ENCODE data around the gene VWDE. TPM values are rescaled to one million over a fixed set of nuclear protein-coding genes. Genes with fewer than 3 reads are reported as not detected.

Gene VWDE
- total and polyA plus RNA-seq, 8 donors, result 0.06 to 19.3 (median 1.4) TPM; not detected in 3

DNA sequence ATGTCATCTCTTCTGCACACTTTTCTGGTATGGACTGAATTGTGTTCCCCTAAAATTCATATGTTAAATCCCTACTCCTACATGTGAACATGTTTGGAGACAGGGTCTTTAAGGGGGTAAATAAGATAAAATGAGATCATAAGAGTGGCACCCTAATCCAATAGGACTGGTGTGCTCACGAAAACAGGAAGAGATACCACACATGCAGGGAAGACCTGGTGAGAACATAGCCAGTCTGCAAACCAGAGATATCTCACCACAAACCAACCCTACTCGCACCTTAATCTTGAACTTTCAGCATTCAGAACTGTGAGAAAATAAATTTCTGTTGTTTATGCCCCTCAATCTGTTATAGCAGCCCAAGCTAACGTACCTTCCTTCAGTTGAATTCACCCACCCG, 51.8 kb downstream of the VWDE start:
- Histone ChIP-seq H3K36me3 (no peaks in the 10 kb centered on the region), H3K27ac (no peak overlapping the region), H3K4me1 (no peaks in the 10 kb centered on the region), H3K9me3 (no peaks in the 10 kb centered on the region), H3K4me3 (no peak overlapping the region), H3K27me3 (no peaks in the 10 kb centered on the region)
- intact Hi-C loops (cut with DNase I; ENCODE audit: low total_unique reads), result no loop called here
- 83 to 88% (median 83%) methylated on average over 4 of the region's 4 CpGs for WGBS, 5 donors
- no peak for TF ChIP-seq CTCF (IDR thresholded peaks at IDR 0.05)
- TF ChIP-seq POLR2AphosphoS5 (IDR thresholded peaks at IDR 0.05), result no peak
- TF ChIP-seq EP300 (IDR thresholded peaks at IDR 0.05), result no peak
- TF ChIP-seq POLR2A (IDR thresholded peaks at IDR 0.05), result no peak
- DNase-seq, result no peak

DNA sequence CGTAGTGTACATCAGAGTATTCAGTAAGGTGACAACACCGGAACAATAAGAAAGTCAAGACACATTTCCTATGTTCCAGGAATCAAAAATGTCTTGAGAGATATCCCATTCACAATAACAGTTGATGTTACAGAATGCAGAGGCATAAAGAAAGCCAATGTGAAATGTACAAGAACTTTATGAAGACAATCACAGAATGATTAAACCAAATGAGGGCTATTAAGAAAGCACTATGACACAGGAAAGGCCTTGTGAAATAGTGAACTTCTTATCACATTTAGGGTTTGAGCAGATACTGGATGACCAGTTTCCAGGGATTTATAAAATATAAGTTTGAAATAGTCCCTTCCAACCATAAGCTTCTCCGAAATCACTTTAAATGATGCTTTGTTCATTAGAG, 52.7 kb downstream of the VWDE start:
- H3K27me3 ChIP-seq, result no peaks in the 10 kb centered on the region
- 94 to 99% (median 97%) methylated on average over 3 of the region's 3 CpGs for WGBS, 5 donors
- H3K4me1 ChIP-seq, result no peaks in the 10 kb centered on the region
- TF ChIP-seq POLR2A (IDR thresholded peaks at IDR 0.05), result no peak
- TF ChIP-seq EP300 (IDR thresholded peaks at IDR 0.05), result no peak
- TF ChIP-seq POLR2AphosphoS5 (IDR thresholded peaks at IDR 0.05), result no peak
- no peaks in the 10 kb centered on the region for H3K36me3 ChIP-seq
- no peak overlapping the region for H3K4me3 ChIP-seq
- no peak for DNase-seq
- no peaks in the 10 kb centered on the region for H3K9me3 ChIP-seq
- no peak overlapping the region for H3K27ac ChIP-seq
- intact Hi-C loops (cut with DNase I; ENCODE audit: low total_unique reads), result no loop called here

DNA sequence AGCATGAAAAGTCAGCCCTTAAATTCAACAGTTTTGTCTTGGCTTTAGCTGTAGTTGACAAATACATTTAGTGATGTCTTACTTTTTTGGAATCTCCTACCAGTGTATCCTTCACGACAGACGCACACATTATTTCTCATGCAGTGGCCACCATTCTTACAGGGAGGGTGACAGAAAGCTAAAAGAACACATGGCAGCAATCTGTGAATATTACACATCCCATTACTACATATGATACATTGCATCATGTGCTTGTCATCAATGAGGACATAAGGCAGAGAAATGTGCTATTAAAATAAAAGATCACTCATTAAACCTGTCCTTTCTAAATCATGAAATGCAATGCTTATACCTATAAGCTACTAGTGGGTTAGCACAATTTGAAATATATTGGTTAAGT, 66.6 kb downstream of the VWDE start:
- Histone ChIP-seq H3K36me3 (no peaks in the 10 kb centered on the region), H3K27ac (no peak overlapping the region), H3K4me1 (no peaks in the 10 kb centered on the region), H3K27me3 (no peaks in the 10 kb centered on the region), H3K9me3 (no peaks in the 10 kb centered on the region), H3K4me3 (no peak overlapping the region)
- intact Hi-C loops (cut with DNase I; ENCODE audit: low total_unique reads), result no loop called here
- TF ChIP-seq CTCF (IDR thresholded peaks at IDR 0.05) (no peak), EP300 (IDR thresholded peaks at IDR 0.05) (no peak), POLR2AphosphoS5 (IDR thresholded peaks at IDR 0.05) (no peak), POLR2A (IDR thresholded peaks at IDR 0.05) (no peak)
- no peak for DNase-seq
- 71 to 94% (median 86%) methylated on average over 2 of the region's 2 CpGs for WGBS, 5 donors

- 67 to 83% (median 77%) methylated on average over 6 of the region's 6 CpGs for WGBS, 5 donors
Measured at GRCh38 chr7:12328888-12329770, 74.5 kb downstream of the VWDE start.

More at GRCh38 chr7:12328888-12329770, 74.5 kb downstream of the VWDE start:
- Histone ChIP-seq H3K36me3 (no peaks in the 10 kb centered on the region), H3K4me1 (no peaks in the 10 kb centered on the region), H3K4me3 (no peak overlapping the region), H3K27me3 (no peaks in the 10 kb centered on the region), H3K27ac (no peak overlapping the region), H3K9me3 (no peaks in the 10 kb centered on the region)
- no peak for TF ChIP-seq EP300 (IDR thresholded peaks at IDR 0.05)
- no peak for TF ChIP-seq POLR2A (IDR thresholded peaks at IDR 0.05)
- no peak for TF ChIP-seq POLR2AphosphoS5 (IDR thresholded peaks at IDR 0.05)
- TF ChIP-seq CTCF (IDR thresholded peaks at IDR 0.05), result no peak
- no peak for DNase-seq
- intact Hi-C loops (cut with DNase I; ENCODE audit: low total_unique reads), result loop anchor here (5.0 kb wide), 1 partner anchor 262 kb away; no protein-coding TSS in a partner anchor

Data from stomach (tissue), 9 donors.